ENCODE data around the gene POLA1. TPM values are rescaled to one million over a fixed set of nuclear protein-coding genes. Genes with fewer than 3 reads are reported as not detected.
"Not testable (repeated sequence)": the region's sequence is repeated elsewhere in the genome, so short reads cannot be mapped to it uniquely, and the experiment has no call there.

POLA1 gene
- 10 to 100 TPM; 36.9 to 37.0 TPM for total RNA-seq

- DNase-seq = peak; percentile 75
- H3K36me3 Mint-ChIP-seq (ENCODE audit: low read depth) = peaks cover 10% of the 10 kb centered on the region
- H3K27me3 Mint-ChIP-seq = peaks cover 7% of the 10 kb centered on the region
- peak within 1 kb of the TSS; percentile 96 for H3K27ac Mint-ChIP-seq
- ChIA-PET CTCF (no interaction called here), POLR2A (no interaction called here)
- peaks cover 24% of the 10 kb centered on the region for H3K4me1 Mint-ChIP-seq
- H3K9me3 Mint-ChIP-seq = no peaks in the 10 kb centered on the region
- H3K4me3 Mint-ChIP-seq = peak within 1 kb of the TSS; percentile 86
Observed at GRCh38 chrX:24693453-24694202, at the start of gene POLA1. TSS of gene POLA1 (plus strand) at chrX:24693918. CDS start at chrX:24693962, 44 bp downstream.

DNA sequence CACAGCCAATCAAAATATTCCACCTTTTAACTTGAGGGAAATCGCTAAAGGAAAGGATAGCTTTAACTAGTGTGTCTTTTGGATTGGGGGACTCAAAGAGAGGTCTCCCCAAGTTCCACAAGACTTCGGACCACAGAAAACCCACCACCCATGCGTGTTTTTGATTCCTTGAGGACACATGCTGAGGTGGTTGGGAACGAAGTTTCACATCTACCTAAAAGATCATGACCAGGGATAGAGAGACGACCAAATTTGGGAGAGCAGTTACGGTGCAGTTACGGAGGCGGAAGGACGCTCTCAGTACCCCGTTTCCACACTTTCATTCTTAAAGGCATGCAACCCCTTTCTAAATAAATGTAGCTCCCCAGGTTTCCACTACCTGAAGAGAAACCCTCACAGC, 47.7 kb upstream of the POLA1 start:
- Mint-ChIP-seq H3K27ac (no peak overlapping the region), H3K9me3 (no peaks in the 10 kb centered on the region), H3K4me3 (peak overlapping the region; percentile 36), H3K27me3 (peaks cover 10% of the 10 kb centered on the region), H3K4me1 (peaks cover 16% of the 10 kb centered on the region), H3K36me3 (ENCODE audit: low read depth) (no peaks in the 10 kb centered on the region)
- ChIA-PET CTCF (no interaction called here), POLR2A (no interaction called here)
- no peak for DNase-seq

- peak overlapping the region; percentile 67 for H3K4me3 Mint-ChIP-seq
- H3K9me3 Mint-ChIP-seq = no peaks in the 10 kb centered on the region
- H3K27me3 Mint-ChIP-seq = peaks cover 10% of the 10 kb centered on the region
- CTCF ChIA-PET = no interaction called here
- POLR2A ChIA-PET = no interaction called here
- H3K36me3 Mint-ChIP-seq (ENCODE audit: low read depth) = no peaks in the 10 kb centered on the region
- peak; percentile 5 for DNase-seq
- peak overlapping the region; percentile 60 for H3K27ac Mint-ChIP-seq
- peaks cover 16% of the 10 kb centered on the region for H3K4me1 Mint-ChIP-seq
Observed at GRCh38 chrX:24646745-24647182, 47.0 kb upstream of the POLA1 start.

- POLR2A ChIA-PET = no interaction called here
Observed at GRCh38 chrX:24647257-24648058, 46.3 kb upstream of the POLA1 start, which contains the start of gene PCYT1B. TSS of gene PCYT1B (minus strand) at chrX:24647347. CDS start at chrX:24647105, 242 bp downstream.

DNA sequence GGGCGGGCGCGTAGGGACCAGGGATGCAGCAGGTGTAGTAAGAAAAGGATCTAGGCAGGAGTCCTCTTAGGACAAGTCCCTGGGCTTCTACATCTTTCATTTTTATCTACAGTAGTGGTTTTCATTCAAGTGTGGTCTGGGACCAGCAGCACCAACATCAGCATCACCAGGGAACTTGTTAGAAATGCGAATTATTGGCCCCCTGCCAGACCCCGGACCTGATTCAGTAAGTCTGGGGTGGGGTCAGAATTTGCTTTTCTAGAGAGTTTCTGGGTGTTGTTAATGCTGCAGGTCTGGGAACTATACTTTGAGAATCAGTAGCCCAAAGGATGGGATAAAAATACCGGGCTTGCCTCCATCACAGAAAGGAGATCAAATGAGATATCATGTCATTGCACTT, 45.2 kb upstream of the POLA1 start:
- Mint-ChIP-seq H3K4me3 (no peak overlapping the region), H3K27me3 (peaks cover 10% of the 10 kb centered on the region), H3K9me3 (no peaks in the 10 kb centered on the region), H3K4me1 (peaks cover 16% of the 10 kb centered on the region), H3K27ac (no peak overlapping the region), H3K36me3 (ENCODE audit: low read depth) (no peaks in the 10 kb centered on the region)
- ChIA-PET POLR2A (no interaction called here), CTCF (interaction anchor here (0.7 kb wide), 1 partner anchor 114 kb away, joined by 3 read pairs; no protein-coding TSS in a partner anchor)
- no peak for DNase-seq

More at GRCh38 chrX:24647257-24648058, 46.3 kb upstream of the POLA1 start, which contains the start of gene PCYT1B:
- Mint-ChIP-seq H3K4me1 (peaks cover 16% of the 10 kb centered on the region), H3K9me3 (no peaks in the 10 kb centered on the region), H3K36me3 (ENCODE audit: low read depth) (no peaks in the 10 kb centered on the region), H3K27ac (peak within 1 kb of the TSS; percentile 77), H3K27me3 (peaks cover 10% of the 10 kb centered on the region), H3K4me3 (peak within 1 kb of the TSS; percentile 67)
- peak; percentile 76 for DNase-seq
- CTCF ChIA-PET = interaction anchor here (0.6 to 0.7 kb wide), 2 partner anchors 113 to 404 kb away, joined by 3 read pairs; no protein-coding TSS in a partner anchor

GRCh38 chrX:24651783-24652182, 41.9 kb upstream of the POLA1 start:
- POLR2A ChIA-PET = no interaction called here
- CTCF ChIA-PET = interaction anchor here (0.7 kb wide), 1 partner anchor 8 kb away, joined by 3 read pairs; no protein-coding TSS in a partner anchor
- H3K4me3 Mint-ChIP-seq = no peak overlapping the region

GRCh38 chrX:24655679-24656078, 38.0 kb upstream of the POLA1 start:
- H3K4me3 Mint-ChIP-seq; POLR2A ChIA-PET; H3K27ac Mint-ChIP-seq; H3K27me3 Mint-ChIP-seq; H3K9me3 Mint-ChIP-seq; H3K4me1 Mint-ChIP-seq; H3K36me3 Mint-ChIP-seq (ENCODE audit: low read depth); DNase-seq; CTCF ChIA-PET: not testable (repeated sequence)

More at GRCh38 chrX:24651783-24652182, 41.9 kb upstream of the POLA1 start:
- Mint-ChIP-seq H3K9me3 (no peaks in the 10 kb centered on the region), H3K27ac (no peak overlapping the region), H3K27me3 (peaks cover 6% of the 10 kb centered on the region), H3K36me3 (ENCODE audit: low read depth) (no peaks in the 10 kb centered on the region), H3K4me1 (peaks cover 9% of the 10 kb centered on the region)
- DNase-seq = no peak

DNA sequence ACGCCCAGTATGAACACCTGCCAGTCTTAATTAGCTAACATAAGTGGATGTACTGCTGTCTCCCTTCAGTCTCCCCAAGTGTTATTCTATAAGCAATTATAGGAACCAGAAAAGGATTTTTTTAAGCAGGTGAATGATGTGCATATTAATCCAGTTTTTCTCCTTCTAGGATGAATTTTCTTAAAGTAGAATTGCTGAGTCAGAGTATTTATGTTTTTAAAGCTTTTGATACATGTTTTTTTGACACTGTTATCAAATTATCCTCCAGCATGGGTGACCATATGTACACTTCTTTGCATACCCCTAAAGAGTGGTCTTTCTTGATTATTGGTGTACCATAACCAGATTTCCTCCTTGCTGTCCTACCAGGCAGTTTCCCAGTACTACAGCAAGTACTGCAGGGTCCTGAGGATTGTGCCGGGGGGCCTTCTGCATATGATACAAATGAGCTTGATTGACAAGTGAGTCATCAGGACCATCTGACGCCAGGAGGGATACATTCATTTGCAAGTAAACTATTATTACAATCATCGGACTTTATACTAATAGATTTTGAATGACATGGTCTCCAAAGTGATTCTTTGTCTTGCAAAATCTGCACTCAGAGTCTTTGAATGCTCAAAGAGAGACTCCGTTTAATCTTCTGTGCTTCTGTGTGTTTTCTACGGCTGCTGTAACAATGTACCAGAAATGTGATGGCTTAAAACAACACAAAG, 35.9 kb upstream of the POLA1 start:
- DNase-seq = no peak
- CTCF ChIA-PET = interaction anchor here (1.1 kb wide), 1 partner anchor 18 kb away, joined by 3 read pairs; no protein-coding TSS in a partner anchor
- POLR2A ChIA-PET = no interaction called here
- no peaks in the 10 kb centered on the region for H3K9me3 Mint-ChIP-seq
- H3K36me3 Mint-ChIP-seq (ENCODE audit: low read depth) = no peaks in the 10 kb centered on the region
- H3K4me3 Mint-ChIP-seq = no peak overlapping the region
- no peaks in the 10 kb centered on the region for H3K4me1 Mint-ChIP-seq
- peaks cover 7% of the 10 kb centered on the region for H3K27me3 Mint-ChIP-seq
- H3K27ac Mint-ChIP-seq = no peak overlapping the region

- DNase-seq = no peak
- ChIA-PET CTCF (interaction anchor here (1.1 kb wide), 1 partner anchor 17 kb away, joined by 3 read pairs; no protein-coding TSS in a partner anchor), POLR2A (no interaction called here)
- H3K27ac Mint-ChIP-seq = no peak overlapping the region
- no peak overlapping the region for H3K4me3 Mint-ChIP-seq
- H3K9me3 Mint-ChIP-seq = no peaks in the 10 kb centered on the region
- no peaks in the 10 kb centered on the region for H3K4me1 Mint-ChIP-seq
- H3K36me3 Mint-ChIP-seq (ENCODE audit: low read depth) = no peaks in the 10 kb centered on the region
- H3K27me3 Mint-ChIP-seq = peaks cover 7% of the 10 kb centered on the region
Observed at GRCh38 chrX:24658421-24658820, 35.3 kb upstream of the POLA1 start.

- Mint-ChIP-seq H3K27me3 (peaks cover 7% of the 10 kb centered on the region), H3K27ac (no peak overlapping the region), H3K4me3 (no peak overlapping the region), H3K4me1 (no peaks in the 10 kb centered on the region), H3K9me3 (no peaks in the 10 kb centered on the region), H3K36me3 (ENCODE audit: low read depth) (no peaks in the 10 kb centered on the region)
- DNase-seq = no peak
- CTCF ChIA-PET = no interaction called here
- POLR2A ChIA-PET = no interaction called here
Observed at GRCh38 chrX:24659106-24659505, 34.6 kb upstream of the POLA1 start.

DNA sequence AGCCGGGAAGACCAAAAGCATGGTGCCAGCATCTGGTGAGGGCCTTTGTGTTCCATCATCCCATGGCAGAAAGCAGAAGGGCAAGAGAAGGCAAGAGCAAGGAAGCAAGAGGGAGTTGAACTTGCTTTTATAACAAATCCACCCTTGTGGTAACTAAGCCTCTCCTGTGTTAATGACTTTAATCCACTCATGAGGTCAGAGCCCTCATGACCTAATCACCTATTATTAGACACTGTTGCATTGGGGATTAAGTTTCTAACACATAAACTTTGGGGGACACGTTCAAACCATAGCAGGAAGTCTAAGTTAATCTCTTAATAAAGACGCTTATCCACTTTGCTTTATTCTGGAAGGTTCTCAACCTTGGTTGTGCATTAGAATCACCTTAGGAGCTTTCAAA, 34.1 kb upstream of the POLA1 start:
- no peak overlapping the region for H3K27ac Mint-ChIP-seq
- DNase-seq = no peak
- ChIA-PET POLR2A (no interaction called here), CTCF (no interaction called here)
- H3K36me3 Mint-ChIP-seq (ENCODE audit: low read depth) = no peaks in the 10 kb centered on the region
- H3K9me3 Mint-ChIP-seq = no peaks in the 10 kb centered on the region
- no peak overlapping the region for H3K4me3 Mint-ChIP-seq
- peaks cover 7% of the 10 kb centered on the region for H3K27me3 Mint-ChIP-seq
- H3K4me1 Mint-ChIP-seq = no peaks in the 10 kb centered on the region

DNA sequence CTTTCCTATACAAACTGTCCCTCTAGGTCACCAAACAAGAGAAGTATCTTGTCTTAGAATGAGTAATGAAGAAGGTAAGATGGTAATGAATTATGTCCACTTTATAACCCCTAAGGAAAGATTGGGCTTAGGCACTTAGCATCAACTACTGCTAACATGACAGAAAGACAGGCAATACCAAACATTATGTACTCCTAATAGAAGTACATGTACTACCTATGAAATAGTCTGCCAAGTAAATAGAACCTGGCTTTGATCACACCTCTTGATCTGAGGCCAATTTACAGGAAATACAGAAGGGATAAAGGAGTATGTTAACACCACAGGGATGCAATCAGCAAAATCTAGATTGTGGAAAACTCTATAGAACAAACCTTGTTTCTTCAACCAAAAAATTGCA, 32.4 kb upstream of the POLA1 start:
- H3K9me3 Mint-ChIP-seq = no peaks in the 10 kb centered on the region
- H3K36me3 Mint-ChIP-seq (ENCODE audit: low read depth) = no peaks in the 10 kb centered on the region
- no peak overlapping the region for H3K4me3 Mint-ChIP-seq
- H3K27ac Mint-ChIP-seq = no peak overlapping the region
- no peaks in the 10 kb centered on the region for H3K4me1 Mint-ChIP-seq
- CTCF ChIA-PET = no interaction called here
- peaks cover 7% of the 10 kb centered on the region for H3K27me3 Mint-ChIP-seq
- POLR2A ChIA-PET = no interaction called here
- DNase-seq = no peak

DNA sequence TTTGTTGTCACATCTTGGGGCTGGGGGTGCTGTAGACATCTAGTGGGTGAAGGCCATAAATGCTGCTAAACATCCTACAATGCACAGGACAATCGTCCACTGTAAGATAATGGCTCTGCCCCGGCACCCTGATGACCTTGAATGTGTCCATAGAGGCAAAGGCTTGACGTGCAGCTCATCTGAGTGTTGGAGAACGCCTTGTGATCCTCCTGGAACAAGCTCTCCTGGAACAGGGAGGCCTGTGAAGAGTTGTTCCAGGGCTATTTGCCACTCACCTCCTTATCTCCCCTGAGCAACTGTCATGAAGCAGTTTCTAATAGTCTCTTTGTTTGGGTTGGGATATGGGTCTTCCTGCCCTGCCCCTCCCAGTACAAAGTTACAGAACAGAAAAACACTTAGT, 31.4 kb upstream of the POLA1 start:
- Mint-ChIP-seq H3K36me3 (ENCODE audit: low read depth) (no peaks in the 10 kb centered on the region), H3K27me3 (peaks cover 7% of the 10 kb centered on the region), H3K27ac (no peak overlapping the region), H3K9me3 (no peaks in the 10 kb centered on the region), H3K4me1 (no peaks in the 10 kb centered on the region), H3K4me3 (no peak overlapping the region)
- no peak for DNase-seq
- ChIA-PET POLR2A (no interaction called here), CTCF (no interaction called here)
